Left ventricle myocardium superior (tissue), 1 donor: ENCODE results near the gene AGR3. TPM values are rescaled to one million over a fixed set of nuclear protein-coding genes. Genes with fewer than 3 reads are reported as not detected.
A peak's percentile ranks its signal among the peaks of the same experiment; 100 is the strongest.

Experiments
- ATAC-seq: fragments of 200-7000 bp; cut with Tn5 transposase; one replicate; pipeline ENCODE4 v1.9.1; 2020; ENCODE audit warnings: mild to moderate bottlenecking, moderate library complexity
- DNase-seq: peaks from one replicate; pipeline ENCODE4 v3.0.0-alpha.2; 2020
- intact Hi-C: fragments of 100-400 bp; cut with micrococcal nuclease; formaldehyde crosslinking; loops from one replicate; pipeline ENCODE4 v1.11.0; 2022
- long read RNA-seq: library from polyadenylated mRNA; unstranded; transcript quantifications from one replicate; pipeline ENCODE4 v2.0.0, GENCODE V29; 2021
- total RNA-seq: library from RNA; stranded (reverse); fragmentation: NEBNext Ultra II Directional; extraction: Animal tissue kit (Norgen Biotek cat#: 25700); gene quantifications from one replicate; pipeline ENCODE4 v1.2.1, GENCODE V29; 2021
- donor health status: DM: no; HTN: yes; CAD: no; lungs with severe emphysema.

AGR3 gene
- not detected for total RNA-seq
- long read RNA-seq = 0 reads

- no peak for DNase-seq
- ATAC-seq = no peak
- intact Hi-C loops = no loop called here
Observed at GRCh38 chr7:16881844-16882243, at the start of gene AGR3. AGR3 (minus strand) TSS chr7:16881983; CDS start chr7:16878618, 3,365 bp downstream.

- DNase-seq = no peak
- intact Hi-C loops = no loop called here
- no peak for ATAC-seq
Observed at GRCh38 chr7:16930946-16931345, 49.2 kb upstream of the AGR3 start.

GRCh38 chr7:16929146-16929762 lies 47.5 kb upstream of the AGR3 start:
- ATAC-seq = no peak
- intact Hi-C loops = no loop called here
- DNase-seq = no peak

- no peak for DNase-seq
- no peak for ATAC-seq
- intact Hi-C loops = no loop called here
Observed at GRCh38 chr7:16926861-16927260, 45.1 kb upstream of the AGR3 start.

- no peak for DNase-seq
- intact Hi-C loops = no loop called here
- peak; percentile 68 for ATAC-seq
Observed at GRCh38 chr7:16926283-16926682, 44.5 kb upstream of the AGR3 start.

- ATAC-seq = no peak
- intact Hi-C loops = no loop called here
- DNase-seq = no peak
Observed at GRCh38 chr7:16925609-16926008, 43.8 kb upstream of the AGR3 start.

- DNase-seq = no peak
- no peak for ATAC-seq
- intact Hi-C loops = no loop called here
Observed at GRCh38 chr7:16923019-16923418, 41.2 kb upstream of the AGR3 start.

GRCh38 chr7:16921644-16922257 lies 40.0 kb upstream of the AGR3 start:
- ATAC-seq = no peak
- no peak for DNase-seq
- intact Hi-C loops = no loop called here

GRCh38 chr7:16921151-16921550 lies 39.4 kb upstream of the AGR3 start:
- intact Hi-C loops = no loop called here

GRCh38 chr7:16919440-16919839 lies 37.7 kb upstream of the AGR3 start:
- intact Hi-C loops = loop anchor here (5.0 kb wide), 1 partner anchor 222 kb away; no protein-coding TSS in a partner anchor
- DNase-seq (no peak), ATAC-seq (no peak)

More at GRCh38 chr7:16921151-16921550, 39.4 kb upstream of the AGR3 start:
- no peak for ATAC-seq
- DNase-seq = no peak

- ATAC-seq (no peak), DNase-seq (no peak)
- intact Hi-C loops = loop anchor here (5.0 kb wide), 1 partner anchor 221 kb away; no protein-coding TSS in a partner anchor
Observed at GRCh38 chr7:16918288-16918895, 36.6 kb upstream of the AGR3 start.

- no peak for DNase-seq
- ATAC-seq = no peak
- intact Hi-C loops = loop anchor here (5.0 kb wide), 1 partner anchor 219 kb away; no protein-coding TSS in a partner anchor
Observed at GRCh38 chr7:16916738-16917137, 35.0 kb upstream of the AGR3 start.

- DNase-seq = no peak
- ATAC-seq = no peak
- intact Hi-C loops = loop anchor here (5.0 kb wide), 1 partner anchor 219 kb away; no protein-coding TSS in a partner anchor
Observed at GRCh38 chr7:16916105-16916639, 34.4 kb upstream of the AGR3 start.

- DNase-seq = no peak
- intact Hi-C loops = loop anchor here (5.0 kb wide), 1 partner anchor 218 kb away; no protein-coding TSS in a partner anchor
- no peak for ATAC-seq
Observed at GRCh38 chr7:16915405-16915804, 33.6 kb upstream of the AGR3 start.

GRCh38 chr7:16914771-16915170 lies 33.0 kb upstream of the AGR3 start:
- ATAC-seq (no peak), DNase-seq (no peak)
- intact Hi-C loops = loop anchor here (5.0 kb wide), 1 partner anchor 217 kb away; no protein-coding TSS in a partner anchor

- DNase-seq (no peak), ATAC-seq (no peak)
- intact Hi-C loops = no loop called here
Observed at GRCh38 chr7:16913643-16914042, 31.9 kb upstream of the AGR3 start.

- ATAC-seq (no peak), DNase-seq (no peak)
- intact Hi-C loops = no loop called here
Observed at GRCh38 chr7:16912540-16912939, 30.8 kb upstream of the AGR3 start.

- DNase-seq = no peak
- intact Hi-C loops = no loop called here
- no peak for ATAC-seq
Observed at GRCh38 chr7:16908561-16908960, 26.8 kb upstream of the AGR3 start.

GRCh38 chr7:16905300-16906044 lies 23.7 kb upstream of the AGR3 start:
- intact Hi-C loops = no loop called here
- ATAC-seq = no peak
- no peak for DNase-seq
